ENCODE data around the gene LRBA.

LRBA gene

GRCh38 chr4:150229520-150229919 lies 785.6 kb downstream of the LRBA start:
- no peaks in the 10 kb centered on the region for H3K27me3 ChIP-seq (ENCODE audit: control insufficient read depth in 1 of 2, insufficient read depth in 1 of 2, low read length in 2 of 2)
- H3K36me3 ChIP-seq (ENCODE audit: control insufficient read depth in 1 of 2, insufficient read depth in 2 of 2, low read depth in 1 of 2, low read length in 2 of 2): peaks cover 0 to 4% of the 10 kb centered on the region in 2 experiments
- no peak overlapping the region for H3K14ac ChIP-seq (ENCODE audit: low read length in 2 of 2)
- H3K18ac ChIP-seq (ENCODE audit: low read depth in 1 of 2, low read length in 2 of 2): peak overlapping the region in 1 of 2 experiments; percentile 25
- H3K4me2 ChIP-seq (ENCODE audit: low read length, poor library complexity, severe bottlenecking): no peak overlapping the region
- no peak overlapping the region for H2BK5ac ChIP-seq (ENCODE audit: low read depth, low read length, poor library complexity, severe bottlenecking)
- no peak overlapping the region for H3K9ac ChIP-seq (ENCODE audit: low read length)
- 0% methylated on average over 1 of the region's 1 CpG for WGBS
- no peak overlapping the region for H4K91ac ChIP-seq (ENCODE audit: low read length)
- H2AK5ac ChIP-seq (ENCODE audit: low read length, severe bottlenecking): no peak overlapping the region
- peaks cover 2% of the 10 kb centered on the region for H3K4me1 ChIP-seq (ENCODE audit: control insufficient read depth, insufficient read depth, low read depth, low read length)
- H3K4ac ChIP-seq (ENCODE audit: low read depth in 1 of 2, low read length in 2 of 2): no peak overlapping the region
- peak; percentile 74 for DNase-seq
- no peak overlapping the region for H4K8ac ChIP-seq (ENCODE audit: low read length)
- no peak overlapping the region for H3K27ac ChIP-seq (ENCODE audit: low read length, poor library complexity, severe bottlenecking)
- H3K4me3 ChIP-seq (ENCODE audit: insufficient read depth in 1 of 2, low read depth in 1 of 2, low read length in 2 of 2): no peak overlapping the region
- peaks cover 2% of the 10 kb centered on the region for H3K79me1 ChIP-seq (replicated peaks; ENCODE audit: low read length, poor library complexity, severe bottlenecking)
- peak overlapping the region in 1 of 2 experiments; percentile 65 for H2BK12ac ChIP-seq (ENCODE audit: low read length in 2 of 2)
- no peaks in the 10 kb centered on the region for H3K9me3 ChIP-seq (ENCODE audit: control insufficient read depth, low read length)
- no peak overlapping the region for H2BK15ac ChIP-seq (ENCODE audit: low read depth, poor library complexity, severe bottlenecking)
- no peak overlapping the region for H2AFZ ChIP-seq (ENCODE audit: low read depth, low read length)
- H2BK120ac ChIP-seq (ENCODE audit: low read depth, low read length): no peak overlapping the region
- H3K23ac ChIP-seq (ENCODE audit: low read length in 2 of 2): no peak overlapping the region

- Histone ChIP-seq H4K91ac (ENCODE audit: low read length) (no peak overlapping the region), H3K23ac (ENCODE audit: low read length in 2 of 2) (no peak overlapping the region)
- 6% methylated on average over 2 of the region's 6 CpGs for WGBS
These were observed 790.0 kb downstream of the LRBA start for GRCh38 chr4:150224896-150225591.

GRCh38 chr4:150219841-150220240 lies 795.2 kb downstream of the LRBA start:
- Histone ChIP-seq H2BK120ac (ENCODE audit: low read depth, low read length) (no peak overlapping the region), H3K36me3 (ENCODE audit: control insufficient read depth in 1 of 2, insufficient read depth in 2 of 2, low read depth in 1 of 2, low read length in 2 of 2) (no peaks in the 10 kb centered on the region), H3K4ac (ENCODE audit: low read depth in 1 of 2, low read length in 2 of 2) (no peak overlapping the region), H3K4me3 (ENCODE audit: insufficient read depth in 1 of 2, low read depth in 1 of 2, low read length in 2 of 2) (no peak overlapping the region), H2BK15ac (ENCODE audit: low read depth, poor library complexity, severe bottlenecking) (no peak overlapping the region), H3K4me1 (ENCODE audit: control insufficient read depth, insufficient read depth, low read depth, low read length) (peaks cover 5% of the 10 kb centered on the region), H3K9me3 (ENCODE audit: control insufficient read depth, low read length) (no peaks in the 10 kb centered on the region), H3K18ac (ENCODE audit: low read depth in 1 of 2, low read length in 2 of 2) (no peak overlapping the region), H2BK5ac (ENCODE audit: low read depth, low read length, poor library complexity, severe bottlenecking) (no peak overlapping the region), H2BK12ac (ENCODE audit: low read length in 2 of 2) (no peak overlapping the region), H2AFZ (ENCODE audit: low read depth, low read length) (no peak overlapping the region), H3K4me2 (ENCODE audit: low read length, poor library complexity, severe bottlenecking) (no peak overlapping the region), H3K27ac (ENCODE audit: low read length, poor library complexity, severe bottlenecking) (no peak overlapping the region), H3K23ac (ENCODE audit: low read length in 2 of 2) (no peak overlapping the region), H3K79me1 (replicated peaks; ENCODE audit: low read length, poor library complexity, severe bottlenecking) (peaks cover 2% of the 10 kb centered on the region), H4K8ac (ENCODE audit: low read length) (no peak overlapping the region), H4K91ac (ENCODE audit: low read length) (no peak overlapping the region), H3K14ac (ENCODE audit: low read length in 2 of 2) (no peak overlapping the region), H3K27me3 (ENCODE audit: control insufficient read depth in 1 of 2, insufficient read depth in 1 of 2, low read length in 2 of 2) (no peaks in the 10 kb centered on the region), H2AK5ac (ENCODE audit: low read length, severe bottlenecking) (no peak overlapping the region), H3K9ac (ENCODE audit: low read length) (no peak overlapping the region)
- DNase-seq: no peak
- WGBS: 94% methylated on average over 4 of the region's 4 CpGs

More at GRCh38 chr4:150224896-150225591, 790.0 kb downstream of the LRBA start:
- H3K4me1 ChIP-seq (ENCODE audit: control insufficient read depth, insufficient read depth, low read depth, low read length): peaks cover 4% of the 10 kb centered on the region
- H2BK120ac ChIP-seq (ENCODE audit: low read depth, low read length): no peak overlapping the region
- peak overlapping the region in 1 of 2 experiments; percentile 69 for H3K4ac ChIP-seq (ENCODE audit: low read depth in 1 of 2, low read length in 2 of 2)
- DNase-seq: peak; percentile 98
- H3K14ac ChIP-seq (ENCODE audit: low read length in 2 of 2): no peak overlapping the region
- H3K27ac ChIP-seq (ENCODE audit: low read length, poor library complexity, severe bottlenecking): peak overlapping the region; percentile 92
- H3K18ac ChIP-seq (ENCODE audit: low read depth in 1 of 2, low read length in 2 of 2): peak overlapping the region; percentile 7 to 24
- no peak overlapping the region for H2AFZ ChIP-seq (ENCODE audit: low read depth, low read length)
- H2BK12ac ChIP-seq (ENCODE audit: low read length in 2 of 2): peak overlapping the region in 1 of 2 experiments; percentile 72
- no peaks in the 10 kb centered on the region for H3K27me3 ChIP-seq (ENCODE audit: control insufficient read depth in 1 of 2, insufficient read depth in 1 of 2, low read length in 2 of 2)
- H3K4me2 ChIP-seq (ENCODE audit: low read length, poor library complexity, severe bottlenecking): peak overlapping the region; percentile 13
- peak overlapping the region; percentile 47 for H4K8ac ChIP-seq (ENCODE audit: low read length)
- no peak overlapping the region for H2BK5ac ChIP-seq (ENCODE audit: low read depth, low read length, poor library complexity, severe bottlenecking)
- peak overlapping the region; percentile 28 for H3K9ac ChIP-seq (ENCODE audit: low read length)
- no peaks in the 10 kb centered on the region for H3K9me3 ChIP-seq (ENCODE audit: control insufficient read depth, low read length)
- H3K36me3 ChIP-seq (ENCODE audit: control insufficient read depth in 1 of 2, insufficient read depth in 2 of 2, low read depth in 1 of 2, low read length in 2 of 2): peaks cover 0 to 4% of the 10 kb centered on the region in 2 experiments
- H3K79me1 ChIP-seq (replicated peaks; ENCODE audit: low read length, poor library complexity, severe bottlenecking): peaks cover 2% of the 10 kb centered on the region
- H3K4me3 ChIP-seq (ENCODE audit: insufficient read depth in 1 of 2, low read depth in 1 of 2, low read length in 2 of 2): peak overlapping the region in 1 of 2 experiments; percentile 36
- H2BK15ac ChIP-seq (ENCODE audit: low read depth, poor library complexity, severe bottlenecking): no peak overlapping the region
- H2AK5ac ChIP-seq (ENCODE audit: low read length, severe bottlenecking): no peak overlapping the region

- WGBS: 100% methylated on average over 1 of the region's 2 CpGs
- H3K9me3 ChIP-seq (ENCODE audit: control insufficient read depth, low read length): no peaks in the 10 kb centered on the region
- H2BK12ac ChIP-seq (ENCODE audit: low read length in 2 of 2): peak overlapping the region in 1 of 2 experiments; percentile 17
- peak overlapping the region in 1 of 2 experiments; percentile 65 for H3K18ac ChIP-seq (ENCODE audit: low read depth in 1 of 2, low read length in 2 of 2)
- no peak overlapping the region for H3K4me2 ChIP-seq (ENCODE audit: low read length, poor library complexity, severe bottlenecking)
- no peak overlapping the region for H2BK15ac ChIP-seq (ENCODE audit: low read depth, poor library complexity, severe bottlenecking)
- no peak for DNase-seq
- no peak overlapping the region for H2BK120ac ChIP-seq (ENCODE audit: low read depth, low read length)
- H2AK5ac ChIP-seq (ENCODE audit: low read length, severe bottlenecking): peak overlapping the region; percentile 4
- H4K8ac ChIP-seq (ENCODE audit: low read length): no peak overlapping the region
- peak overlapping the region in 1 of 2 experiments; percentile 86 for H3K14ac ChIP-seq (ENCODE audit: low read length in 2 of 2)
- peaks cover 3% of the 10 kb centered on the region for H3K4me1 ChIP-seq (ENCODE audit: control insufficient read depth, insufficient read depth, low read depth, low read length)
- H3K9ac ChIP-seq (ENCODE audit: low read length): no peak overlapping the region
- no peaks in the 10 kb centered on the region for H3K27me3 ChIP-seq (ENCODE audit: control insufficient read depth in 1 of 2, insufficient read depth in 1 of 2, low read length in 2 of 2)
- no peak overlapping the region for H2BK5ac ChIP-seq (ENCODE audit: low read depth, low read length, poor library complexity, severe bottlenecking)
- H2AFZ ChIP-seq (ENCODE audit: low read depth, low read length): no peak overlapping the region
- no peak overlapping the region for H4K91ac ChIP-seq (ENCODE audit: low read length)
- H3K36me3 ChIP-seq (ENCODE audit: control insufficient read depth in 1 of 2, insufficient read depth in 2 of 2, low read depth in 1 of 2, low read length in 2 of 2): no peaks in the 10 kb centered on the region
- H3K23ac ChIP-seq (ENCODE audit: low read length in 2 of 2): peak overlapping the region in 1 of 2 experiments; percentile 67
- H3K79me1 ChIP-seq (replicated peaks; ENCODE audit: low read length, poor library complexity, severe bottlenecking): peaks cover 2% of the 10 kb centered on the region
- H3K27ac ChIP-seq (ENCODE audit: low read length, poor library complexity, severe bottlenecking): no peak overlapping the region
- no peak overlapping the region for H3K4me3 ChIP-seq (ENCODE audit: insufficient read depth in 1 of 2, low read depth in 1 of 2, low read length in 2 of 2)
- no peak overlapping the region for H3K4ac ChIP-seq (ENCODE audit: low read depth in 1 of 2, low read length in 2 of 2)
These were observed 796.6 kb downstream of the LRBA start for GRCh38 chr4:150218447-150218846.
